Activated T-helper 1 cell treated with anti-CD3 and anti-CD28 coated beads, Interleukin-2, amount 50 U/mL, for 16 hours (primary cell): ENCODE results near the gene RPL7L1.
"Not testable (repeated sequence)": the region's sequence is repeated elsewhere in the genome, so short reads cannot be mapped to it uniquely, and the experiment has no call there.

ENCODE experiments used
- DNase-seq, 2 donors: peaks; one replicate each; pipeline ENCODE4 v3.0.0-alpha.2; 2020; ENCODE audit warnings: low read depth in 1 of 2, low spot score in 1 of 2

The RPL7L1 gene

DNA sequence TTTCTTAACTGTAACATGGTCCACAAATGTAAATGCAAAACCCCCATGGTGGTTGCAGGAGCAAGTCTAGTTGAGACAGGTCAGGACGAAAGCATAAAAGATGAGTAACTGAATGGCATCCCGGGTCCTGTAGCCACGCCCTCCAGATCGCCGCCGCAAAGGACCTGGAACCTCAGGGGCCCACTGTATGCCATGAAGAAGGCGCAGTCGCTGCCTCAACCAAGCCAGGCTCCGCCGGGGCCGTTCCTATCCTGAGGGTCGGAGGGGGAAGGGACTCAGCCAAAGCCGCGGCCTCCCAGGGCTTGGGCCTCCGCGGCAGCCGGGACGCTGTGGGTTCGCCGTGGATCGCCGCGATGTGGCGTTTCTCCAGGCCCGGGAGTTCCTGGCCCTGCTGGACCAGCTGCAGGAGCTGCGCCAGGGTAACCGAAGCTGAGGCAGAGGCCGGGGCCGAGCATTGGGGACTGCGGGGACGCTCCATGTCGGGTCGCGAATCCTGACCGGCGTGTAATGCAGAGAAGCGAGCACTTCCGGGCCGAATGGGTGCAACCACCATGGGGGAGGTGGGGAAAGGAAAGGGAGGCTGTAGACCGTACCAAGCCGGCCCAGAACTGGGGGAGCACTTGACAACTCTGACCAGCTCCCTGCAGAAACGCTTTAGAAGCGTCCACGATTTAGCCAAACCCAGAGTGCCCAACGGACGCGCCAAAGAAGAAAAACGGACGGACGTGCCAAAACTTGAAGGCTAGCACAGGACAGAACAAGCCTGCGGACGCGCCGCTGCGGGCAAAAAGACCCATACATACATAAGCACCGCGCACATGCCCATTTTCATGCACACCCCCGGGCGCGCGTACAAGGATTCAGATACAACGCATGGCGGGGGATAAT lies 11.1 kb downstream of the RPL7L1 start:
- DNase-seq = peak; percentile 78 to 80

DNA sequence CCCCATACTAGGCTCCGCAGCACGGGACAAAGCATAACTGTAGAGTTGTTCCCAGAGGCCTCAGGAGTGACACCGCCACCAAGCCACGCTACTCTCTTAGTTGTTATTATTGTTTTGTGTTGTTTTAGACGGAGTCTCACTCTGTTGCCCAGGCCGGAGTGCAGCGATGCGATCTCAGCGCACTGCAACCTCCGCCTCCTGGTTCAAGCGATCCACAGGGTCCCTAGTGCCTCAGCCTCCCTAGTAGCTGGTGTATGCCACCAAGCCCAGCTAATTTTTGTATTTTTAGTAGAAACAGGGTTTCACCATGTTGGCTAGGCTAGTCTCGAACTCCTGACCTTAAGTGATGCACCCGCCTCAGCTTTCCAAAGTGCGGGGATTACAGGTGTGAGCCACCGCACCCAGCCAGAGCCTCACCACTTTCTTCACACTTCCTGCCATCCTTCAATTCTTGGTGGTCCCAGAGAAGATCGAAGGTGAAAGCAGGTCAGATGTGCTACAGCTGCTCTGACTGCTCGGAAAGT lies 11.8 kb downstream of the RPL7L1 start:
- DNase-seq = no peak

DNA sequence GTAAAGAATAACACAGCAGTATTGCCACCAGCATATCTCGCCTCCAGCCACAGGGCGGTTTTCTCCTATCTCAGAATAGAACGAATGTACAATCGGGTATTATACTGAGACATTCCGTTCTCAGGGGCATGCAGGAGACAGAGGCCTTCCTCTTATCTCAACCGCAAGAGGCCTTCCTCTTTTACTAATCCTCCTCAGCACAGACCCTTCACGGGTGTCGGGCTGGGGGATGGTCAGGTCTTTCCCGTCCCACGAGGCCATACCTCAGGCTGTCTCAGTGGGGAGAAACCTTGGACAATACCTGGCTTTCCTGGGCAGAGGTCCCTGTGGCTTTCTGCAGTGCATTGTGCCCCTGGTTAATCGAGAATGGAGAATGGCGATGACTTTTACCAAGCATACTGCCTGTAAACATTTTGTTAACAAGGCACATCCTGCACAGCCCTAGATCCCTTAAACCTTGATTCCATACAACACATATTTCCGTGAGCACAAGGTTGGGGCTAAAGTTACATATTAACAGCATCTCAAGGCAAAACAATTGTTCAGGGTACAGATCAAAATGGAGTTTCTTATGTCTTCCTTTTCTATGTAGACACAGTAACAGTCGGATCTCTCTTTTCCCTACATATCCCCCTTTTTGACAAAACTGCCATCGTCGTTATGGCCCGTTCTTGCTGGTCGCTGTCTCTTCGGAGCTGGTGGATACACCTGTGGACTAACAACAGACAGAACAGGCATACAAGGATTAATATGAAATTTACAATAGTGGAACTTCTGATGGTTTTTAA lies 14.8 kb downstream of the RPL7L1 start:
- not testable (repeated sequence) for DNase-seq

DNA sequence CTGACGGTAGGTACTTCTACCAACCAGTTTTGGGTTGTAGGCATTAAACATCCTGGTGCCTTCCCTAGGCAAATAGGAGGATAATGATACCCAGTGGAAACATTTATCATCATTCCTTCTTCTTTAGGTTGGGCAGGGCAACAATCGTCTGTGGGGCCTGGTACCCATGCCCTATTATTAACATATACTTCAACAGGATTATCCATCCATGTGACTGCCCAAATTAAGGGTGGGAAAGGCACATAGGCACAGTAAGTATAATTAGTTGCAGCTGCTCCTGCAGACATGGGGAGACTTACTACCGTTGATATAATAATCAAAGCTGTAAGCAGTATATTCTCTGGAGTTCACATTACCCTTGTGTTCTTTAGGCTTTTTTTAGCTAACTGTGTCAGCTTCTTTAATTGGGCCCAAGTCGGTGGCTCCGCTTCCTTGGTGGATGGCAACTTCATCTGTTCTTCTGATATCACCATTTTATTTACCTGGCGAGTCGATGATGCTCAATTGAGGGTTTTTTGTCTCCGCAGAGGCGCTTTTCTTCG lies 16.8 kb downstream of the RPL7L1 start:
- DNase-seq = no peak

DNA sequence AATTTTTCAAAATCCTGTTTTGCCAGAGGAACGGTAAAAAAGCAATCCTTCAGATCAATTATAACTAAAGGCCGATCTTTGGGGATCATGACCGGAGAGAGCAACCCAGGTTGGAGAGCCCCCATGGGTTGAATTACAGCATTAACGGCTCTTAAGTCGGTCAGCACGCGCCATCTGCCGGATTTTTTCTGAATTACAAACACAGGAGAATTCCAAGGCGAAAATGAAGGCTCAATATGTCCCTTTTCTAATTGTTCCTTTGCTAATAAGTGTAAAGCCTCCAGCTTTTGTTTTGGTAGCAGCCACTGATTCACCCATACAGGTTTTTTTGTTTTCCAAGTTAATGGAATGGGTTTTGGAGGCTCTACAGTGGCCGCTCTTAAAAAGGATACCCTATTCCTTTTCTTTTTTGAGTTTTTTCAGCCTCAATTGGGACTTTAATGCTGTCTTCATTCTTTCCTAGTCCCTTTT lies 19.5 kb downstream of the RPL7L1 start:
- DNase-seq = peak; percentile 38 to 47

DNA sequence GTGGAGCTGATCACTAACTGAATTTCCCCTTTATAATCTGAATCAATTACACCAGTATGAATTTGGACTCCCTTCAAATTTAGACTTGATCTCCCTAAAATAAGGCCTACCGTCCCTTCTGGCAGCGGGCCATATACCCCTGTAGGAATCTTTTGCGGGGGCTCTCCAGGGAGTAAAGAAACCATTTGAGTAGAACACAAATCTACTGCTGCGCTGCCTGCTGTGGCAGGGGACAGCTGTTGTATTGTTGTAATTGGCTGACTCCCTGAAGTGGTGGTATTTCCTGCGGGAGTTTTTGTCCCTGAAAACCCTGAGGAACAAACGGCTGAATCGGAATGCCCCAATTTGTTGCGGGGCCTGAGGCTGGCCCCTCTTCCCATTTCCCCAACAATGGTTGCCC lies 20.5 kb downstream of the RPL7L1 start:
- DNase-seq = no peak

DNA sequence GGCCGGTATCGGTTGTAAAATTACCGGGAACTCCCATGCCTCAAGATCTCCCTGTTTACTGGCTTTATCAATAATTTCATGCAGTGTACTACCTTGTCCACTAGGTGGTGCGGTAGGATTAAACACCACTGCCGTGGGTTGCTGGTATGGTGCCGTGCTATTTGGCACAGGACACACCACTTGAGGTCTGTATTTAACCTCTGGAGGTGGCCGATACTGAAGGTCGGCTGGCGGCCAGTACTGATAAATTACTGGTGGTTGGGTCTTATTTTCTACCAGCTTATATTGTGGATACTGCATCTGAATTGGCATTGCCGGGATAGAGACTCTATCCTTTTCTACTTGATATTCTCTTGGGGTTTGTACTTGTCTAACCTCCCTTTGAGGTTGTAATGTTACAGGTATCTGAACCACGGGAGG lies 22.1 kb downstream of the RPL7L1 start:
- peak; percentile 25 to 37 for DNase-seq

DNA sequence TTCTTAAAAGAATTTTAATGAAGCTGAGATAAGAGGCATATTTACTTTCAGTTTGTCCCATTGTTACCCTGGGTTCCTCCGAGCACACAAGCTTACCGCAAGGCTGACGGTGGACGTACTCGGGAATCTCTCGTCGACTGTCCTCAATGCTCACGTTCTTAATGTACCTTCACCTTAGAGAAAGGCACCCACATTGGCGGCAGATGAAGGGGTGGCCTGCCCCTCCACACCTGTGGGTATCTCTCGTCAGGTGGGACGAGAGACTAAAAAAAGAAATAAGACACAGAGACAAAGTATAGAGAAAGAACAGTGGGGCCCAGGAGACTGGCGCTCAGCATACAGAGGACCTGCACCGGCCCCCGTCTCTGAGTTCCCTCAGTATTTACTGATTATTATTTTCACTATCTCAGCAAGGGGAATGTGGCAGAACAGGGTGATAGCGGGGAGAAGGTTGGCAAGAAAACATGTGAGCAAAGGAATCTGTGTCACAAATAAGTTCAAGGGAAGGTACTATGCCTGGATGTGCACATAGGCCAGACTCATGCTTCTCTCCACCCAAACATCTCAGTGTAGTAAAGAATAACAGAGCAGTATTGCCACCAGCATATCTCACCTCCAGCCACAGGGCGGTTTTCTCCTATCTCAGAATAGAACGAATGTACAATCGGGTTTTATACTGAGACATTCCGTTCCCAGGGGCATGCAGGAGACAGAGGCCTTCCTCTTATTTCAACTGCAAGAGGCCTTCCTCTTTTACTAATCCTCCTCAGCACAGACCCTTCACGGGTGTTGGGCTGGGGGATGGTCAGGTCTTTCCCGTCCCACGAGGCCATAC lies 23.2 kb downstream of the RPL7L1 start:
- not testable (repeated sequence) for DNase-seq

DNA sequence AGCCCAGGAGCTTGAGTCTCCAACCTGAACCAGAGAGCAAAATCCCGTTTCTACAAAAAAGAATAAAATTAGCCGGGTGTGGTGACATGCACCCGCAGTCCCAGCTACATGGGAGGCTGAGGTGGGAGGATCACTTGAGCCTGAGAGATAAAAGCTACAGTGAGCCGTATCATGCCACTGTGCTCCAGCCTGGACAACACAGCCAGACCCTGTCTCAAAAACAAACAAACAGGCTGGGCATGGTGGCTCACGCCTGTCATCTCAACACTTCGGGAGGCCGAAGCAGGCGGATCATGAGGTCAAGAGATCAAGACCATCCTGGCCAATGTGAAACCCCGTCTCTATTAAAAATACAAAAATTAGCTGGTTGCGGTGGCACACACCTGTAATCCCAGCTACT lies 25.1 kb downstream of the RPL7L1 start:
- DNase-seq = no peak

DNA sequence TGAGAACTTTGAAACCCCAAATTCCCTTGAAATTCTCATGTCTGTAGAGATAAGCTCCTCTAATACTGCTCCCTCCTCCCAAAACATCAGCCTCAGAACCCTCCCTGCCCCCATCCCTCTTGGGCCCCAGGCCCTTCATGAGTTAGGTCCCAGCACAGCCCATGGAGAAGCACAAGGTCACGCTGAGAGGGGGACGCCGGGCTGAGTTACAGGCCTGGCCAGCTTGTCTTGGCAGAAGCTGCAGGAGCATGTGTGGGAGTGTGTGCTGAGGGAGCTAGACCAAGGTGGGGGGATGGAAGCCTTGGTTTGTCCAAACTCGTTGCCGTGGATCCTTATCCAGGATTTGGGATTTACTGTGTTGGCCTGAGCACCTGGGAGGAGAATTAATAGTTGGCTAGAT lies 27.9 kb downstream of the RPL7L1 start:
- no peak for DNase-seq

DNA sequence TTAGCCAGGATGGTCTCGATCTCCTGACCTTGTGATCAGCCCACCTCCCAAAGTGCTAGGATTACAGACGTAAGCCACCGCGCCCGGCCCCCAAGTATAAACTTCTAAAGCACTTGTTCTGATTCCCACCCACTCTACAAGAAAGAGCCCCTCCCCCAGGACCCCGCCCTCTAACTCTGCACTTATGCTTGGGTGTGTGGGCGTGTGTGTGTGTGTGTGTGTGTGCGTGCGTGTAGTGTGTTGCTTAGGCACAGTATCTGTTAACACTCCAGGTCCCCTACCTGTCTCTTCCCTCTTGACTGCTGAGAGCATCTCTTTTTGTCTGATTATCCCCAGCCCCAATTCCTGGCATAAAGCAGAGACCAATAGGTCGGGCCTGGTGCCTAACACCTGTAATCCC lies 30.4 kb downstream of the RPL7L1 start:
- DNase-seq = no peak

DNA sequence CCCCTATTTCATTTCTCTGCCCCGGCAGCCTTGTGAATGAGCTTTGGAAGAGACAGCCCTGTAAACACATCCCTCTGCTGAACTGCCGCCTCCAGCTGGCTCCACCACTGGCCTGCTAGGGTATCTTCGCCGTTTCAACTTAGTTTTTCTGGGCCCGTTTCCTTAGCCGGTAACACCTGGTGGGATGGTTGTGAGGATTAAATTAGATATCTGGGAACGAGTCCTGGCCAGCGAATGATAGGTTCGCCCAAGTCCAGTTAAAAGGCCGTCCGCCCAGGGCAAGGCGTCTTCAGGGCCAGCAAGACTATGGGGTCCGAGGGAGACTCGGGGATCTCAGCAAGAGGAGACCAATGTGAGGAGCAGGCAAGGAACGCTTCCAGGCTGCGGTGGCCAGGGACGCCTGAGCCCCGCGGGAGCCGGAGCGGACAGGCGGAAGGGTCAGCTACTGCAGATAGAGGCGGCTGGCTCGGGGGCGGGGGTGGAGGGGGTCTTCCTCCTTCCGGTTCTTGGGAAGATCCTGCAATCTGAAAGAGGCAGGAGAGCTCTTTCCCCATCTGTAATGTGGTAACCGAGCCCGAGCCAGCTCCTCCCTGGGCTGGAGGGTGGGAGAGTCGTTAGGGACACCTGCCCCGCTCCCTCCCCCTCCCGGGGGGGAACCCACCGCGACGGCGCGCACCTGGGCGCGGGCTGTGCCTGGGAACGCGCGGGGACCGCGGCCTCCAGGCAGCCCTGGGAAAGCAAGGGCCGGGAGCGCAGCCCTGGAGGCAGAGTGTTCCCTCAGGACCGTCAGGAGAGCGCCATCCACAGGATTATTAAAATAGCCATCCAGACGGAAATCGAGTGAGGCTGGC lies 32.0 kb downstream of the RPL7L1 start:
- DNase-seq = no peak

DNA sequence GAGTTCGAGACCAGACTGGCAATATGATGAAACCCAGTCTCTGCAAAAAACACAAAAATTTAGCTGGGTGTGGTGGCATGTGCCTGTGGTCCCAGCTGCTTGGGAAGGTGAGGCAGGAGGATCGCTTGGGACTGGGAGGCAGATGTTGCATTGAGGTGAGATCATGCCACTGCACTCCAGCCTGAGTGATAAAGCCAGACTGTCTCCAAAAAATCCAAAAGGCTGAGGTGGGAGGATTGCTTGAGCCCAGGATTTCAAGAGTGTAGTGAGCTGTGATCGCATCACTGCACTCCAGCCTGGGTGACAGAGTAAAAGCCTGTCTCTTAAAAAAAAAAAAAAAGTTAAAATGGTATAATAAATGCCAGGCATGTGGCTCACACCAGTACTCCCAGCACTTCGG lies 35.1 kb downstream of the RPL7L1 start:
- DNase-seq = no peak

DNA sequence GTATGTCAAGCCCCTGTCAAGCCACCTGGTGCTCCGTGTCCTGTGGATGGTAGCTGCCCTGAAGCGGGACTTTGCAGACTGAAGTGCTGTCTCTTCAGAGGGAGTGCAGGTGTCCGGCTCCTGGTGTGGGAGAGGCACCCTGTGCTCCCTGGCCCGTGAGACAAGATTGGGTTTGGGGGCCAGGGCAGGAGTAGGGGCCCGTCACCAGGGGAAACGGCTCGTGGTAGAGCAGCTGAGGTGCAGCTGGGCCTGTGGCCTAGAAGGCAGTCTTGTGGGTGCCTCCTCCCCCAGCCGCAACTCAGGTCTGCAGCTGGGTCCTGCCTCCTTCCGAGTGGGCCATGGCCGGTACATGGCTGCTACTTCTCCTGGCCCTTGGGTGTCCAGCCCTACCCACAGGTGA lies 36.3 kb downstream of the RPL7L1 start, which contains the start of gene PTCRA:
Gene PTCRA, plus strand, starts transcription at position 322 of the 400 bp plus-strand sequence. Its CDS starts 17 bp downstream, at position 339.
- DNase-seq = no peak

DNA sequence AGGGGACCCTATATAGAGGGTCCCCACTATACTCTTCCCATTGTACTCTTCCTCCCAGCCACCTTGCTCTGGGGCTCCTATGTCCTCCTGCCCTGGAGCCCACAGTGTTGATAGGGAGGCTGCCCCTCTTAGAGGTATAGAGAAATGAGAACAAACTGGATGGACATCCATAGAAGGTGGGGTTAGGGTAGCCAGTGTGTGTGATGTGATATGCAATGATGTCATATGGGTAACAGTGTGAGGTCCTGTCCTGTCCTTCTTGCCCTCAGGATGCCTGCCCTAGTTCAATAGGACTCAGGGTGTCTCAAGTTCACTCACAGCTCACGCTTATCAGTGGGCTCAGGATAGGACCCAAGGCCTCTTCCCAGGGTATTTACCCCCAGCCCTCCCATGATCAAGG lies 36.9 kb downstream of the RPL7L1 start:
- DNase-seq = no peak

DNA sequence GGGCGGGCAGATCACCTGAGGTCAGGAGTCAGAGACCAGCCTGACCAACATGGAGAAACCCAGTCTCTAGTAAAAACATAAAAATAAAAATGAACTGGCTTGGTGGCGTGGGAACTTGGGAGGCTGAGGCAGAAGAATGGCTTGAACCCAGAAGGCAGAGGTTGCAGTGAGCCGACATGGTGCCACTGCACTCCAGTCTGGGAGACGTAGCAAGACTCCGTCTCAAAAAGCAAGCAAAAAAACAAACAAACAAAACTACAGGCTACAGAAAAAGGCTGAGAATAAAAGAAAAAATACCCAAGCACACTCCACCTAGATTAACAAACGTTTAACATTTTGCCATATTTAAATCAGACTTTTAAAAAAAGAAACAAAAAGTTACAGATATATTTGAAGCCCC lies 42.4 kb downstream of the RPL7L1 start:
- no peak for DNase-seq

DNA sequence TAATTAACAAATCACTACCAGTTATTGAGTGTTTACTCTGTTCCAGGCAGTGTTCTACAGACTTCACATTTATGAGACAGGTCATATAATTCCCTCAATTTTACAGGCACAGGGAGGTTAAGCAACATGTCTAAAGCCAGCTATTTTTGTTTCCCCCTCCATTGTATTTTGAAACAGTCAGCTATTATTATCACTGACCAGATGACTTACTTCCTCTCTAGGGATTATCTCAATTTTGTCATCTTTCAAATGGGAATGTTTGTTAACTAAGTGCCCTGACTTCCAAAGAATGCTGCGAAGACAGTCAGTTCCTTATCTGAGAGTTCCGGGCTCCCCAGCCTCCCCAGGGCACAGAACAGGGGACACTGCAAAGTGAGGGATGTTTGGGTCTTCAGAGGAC lies 44.2 kb downstream of the RPL7L1 start:
- DNase-seq = no peak

DNA sequence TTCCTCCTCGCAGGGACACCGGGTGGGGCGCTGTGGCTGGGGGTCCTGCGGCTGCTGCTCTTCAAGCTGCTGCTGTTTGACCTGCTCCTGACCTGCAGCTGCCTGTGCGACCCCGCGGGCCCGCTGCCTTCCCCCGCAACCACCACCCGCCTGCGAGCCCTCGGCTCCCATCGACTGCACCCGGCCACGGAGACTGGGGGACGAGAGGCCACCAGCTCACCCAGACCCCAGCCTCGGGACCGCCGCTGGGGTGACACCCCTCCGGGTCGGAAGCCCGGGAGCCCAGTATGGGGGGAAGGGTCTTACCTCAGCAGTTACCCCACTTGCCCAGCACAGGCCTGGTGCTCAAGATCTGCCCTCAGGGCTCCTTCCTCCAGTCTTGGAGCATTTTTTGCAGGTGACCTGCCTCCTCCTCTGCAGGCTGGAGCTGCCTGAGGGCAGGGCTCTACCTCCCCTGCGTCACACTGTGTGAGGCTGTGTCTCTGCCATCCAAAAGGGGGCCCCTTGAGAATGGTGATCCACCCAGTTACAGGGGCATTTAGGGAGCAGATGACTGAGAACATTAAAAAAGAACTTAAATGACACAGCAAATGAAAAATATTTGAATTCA lies 45.9 kb downstream of the RPL7L1 start:
- no peak for DNase-seq
